ENCODE results near the gene ADAM10.
A peak's percentile ranks its signal among the peaks of the same experiment; 100 is the strongest.

ADAM10 gene

DNA sequence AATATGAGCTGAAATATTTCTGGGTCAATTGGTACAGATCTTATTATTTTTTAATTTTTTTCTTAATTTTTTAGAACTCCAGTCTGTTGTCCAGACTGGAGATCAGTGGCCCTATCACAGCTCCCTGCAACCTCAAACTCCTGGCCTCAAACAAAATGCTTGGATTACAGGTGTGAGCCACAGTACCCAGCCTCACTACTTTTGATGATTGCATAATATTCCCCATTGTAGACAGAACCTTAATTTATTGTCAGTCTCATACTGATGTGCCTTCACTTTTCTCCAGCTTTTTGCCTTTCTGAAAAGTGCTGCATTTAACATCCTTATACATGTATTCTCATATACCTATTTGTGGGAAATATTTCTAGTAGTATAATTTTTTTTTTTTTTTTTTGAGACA, 172.8 kb downstream of the ADAM10 start:
- DNase-seq (ENCODE audit: low spot score) = no peak

GRCh38 chr15:58575045-58575786, 174.3 kb downstream of the ADAM10 start:
- peak; percentile 26 for DNase-seq (ENCODE audit: low spot score)

DNA sequence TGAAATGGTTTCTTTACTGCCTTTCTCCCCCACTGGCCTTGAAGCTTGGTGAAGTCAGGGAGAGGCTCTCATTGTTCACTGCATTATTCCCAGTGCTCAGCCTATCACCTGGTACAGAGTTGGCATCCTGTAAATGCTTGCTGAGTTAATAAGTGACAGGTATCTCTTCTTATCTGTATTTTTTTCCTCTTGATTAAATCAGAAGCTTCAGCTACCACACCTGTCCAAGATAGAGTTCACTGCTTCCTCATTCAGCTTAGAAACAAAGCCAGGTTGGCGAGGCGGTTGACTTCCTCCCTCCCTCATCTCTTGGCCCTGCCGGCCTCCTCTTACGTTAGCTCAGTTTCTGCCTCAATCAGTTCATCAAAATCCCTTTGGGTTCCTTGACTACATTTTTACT, 174.9 kb downstream of the ADAM10 start:
- DNase-seq (ENCODE audit: low spot score) = peak; percentile 59

DNA sequence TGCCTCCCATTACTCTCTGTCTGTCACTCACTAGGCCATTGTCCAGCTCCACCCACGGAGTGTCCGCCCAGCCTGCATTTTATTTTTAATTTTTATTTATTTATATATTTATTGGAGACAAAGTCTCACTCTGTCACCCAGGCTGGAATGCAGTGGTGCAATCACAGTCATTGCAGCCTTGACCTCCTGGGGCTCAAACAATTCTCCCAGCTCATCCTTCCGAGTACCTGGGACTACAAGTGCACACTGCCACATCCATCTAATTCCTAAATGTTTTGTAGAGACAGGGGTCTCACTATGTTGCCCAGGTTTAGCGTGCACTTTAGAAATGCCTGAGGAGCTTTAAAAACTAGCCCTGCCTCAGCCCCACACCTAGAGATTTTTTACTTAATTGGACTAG, 176.2 kb downstream of the ADAM10 start:
- DNase-seq (ENCODE audit: low spot score) = no peak

- DNase-seq (ENCODE audit: low spot score) = no peak
Observed at GRCh38 chr15:58572521-58572920, 177.0 kb downstream of the ADAM10 start.

GRCh38 chr15:58571491-58571890, 178.0 kb downstream of the ADAM10 start:
- DNase-seq (ENCODE audit: low spot score) = no peak

- DNase-seq (ENCODE audit: low spot score) = no peak
Observed at GRCh38 chr15:58569455-58569854, 180.1 kb downstream of the ADAM10 start.

GRCh38 chr15:58568157-58568571, 181.3 kb downstream of the ADAM10 start:
- peak; percentile 66 for DNase-seq (ENCODE audit: low spot score)

- no peak for DNase-seq (ENCODE audit: low spot score)
Observed at GRCh38 chr15:58566029-58566428, 183.5 kb downstream of the ADAM10 start.

DNA sequence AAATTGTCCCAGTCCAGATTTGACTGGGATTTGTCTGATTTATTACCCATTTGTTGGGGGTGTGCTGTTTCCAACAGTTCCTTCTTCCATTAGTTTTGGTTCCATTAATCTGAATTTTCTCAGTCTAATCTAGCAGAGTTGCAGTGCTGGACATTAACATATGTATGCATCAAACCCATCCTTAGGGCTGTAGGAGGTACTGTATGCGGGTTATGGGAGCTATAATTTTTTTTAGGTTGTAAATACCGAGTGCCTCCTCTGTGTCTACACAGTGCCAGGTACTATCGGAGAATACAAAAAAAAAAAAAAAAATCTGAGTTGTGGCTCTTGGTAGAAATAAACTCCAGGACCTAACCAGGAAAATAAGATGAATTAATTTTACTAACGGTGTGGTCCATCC, 183.9 kb downstream of the ADAM10 start:
- DNase-seq (ENCODE audit: low spot score) = no peak

- DNase-seq (ENCODE audit: low spot score) = no peak
Observed at GRCh38 chr15:58564981-58565380, 184.5 kb downstream of the ADAM10 start.

- no peak for DNase-seq (ENCODE audit: low spot score)
Observed at GRCh38 chr15:58562135-58562534, 187.4 kb downstream of the ADAM10 start.

- DNase-seq (ENCODE audit: low spot score) = no peak
Observed at GRCh38 chr15:58561321-58561720, 188.2 kb downstream of the ADAM10 start.

GRCh38 chr15:58559904-58560588, 189.5 kb downstream of the ADAM10 start:
- no peak for DNase-seq (ENCODE audit: low spot score)

- DNase-seq (ENCODE audit: low spot score) = no peak
Observed at GRCh38 chr15:58558777-58559176, 190.7 kb downstream of the ADAM10 start.

GRCh38 chr15:58556541-58556940, 193.0 kb downstream of the ADAM10 start:
- DNase-seq (ENCODE audit: low spot score) = no peak

GRCh38 chr15:58556028-58556361, 193.5 kb downstream of the ADAM10 start:
- DNase-seq (ENCODE audit: low spot score) = no peak

- DNase-seq (ENCODE audit: low spot score) = no peak
Observed at GRCh38 chr15:58555162-58556027, 194.1 kb downstream of the ADAM10 start.

GRCh38 chr15:58554758-58555157, 194.7 kb downstream of the ADAM10 start:
- no peak for DNase-seq (ENCODE audit: low spot score)

GRCh38 chr15:58553365-58553918, 196.1 kb downstream of the ADAM10 start:
- no peak for DNase-seq (ENCODE audit: low spot score)

DNA sequence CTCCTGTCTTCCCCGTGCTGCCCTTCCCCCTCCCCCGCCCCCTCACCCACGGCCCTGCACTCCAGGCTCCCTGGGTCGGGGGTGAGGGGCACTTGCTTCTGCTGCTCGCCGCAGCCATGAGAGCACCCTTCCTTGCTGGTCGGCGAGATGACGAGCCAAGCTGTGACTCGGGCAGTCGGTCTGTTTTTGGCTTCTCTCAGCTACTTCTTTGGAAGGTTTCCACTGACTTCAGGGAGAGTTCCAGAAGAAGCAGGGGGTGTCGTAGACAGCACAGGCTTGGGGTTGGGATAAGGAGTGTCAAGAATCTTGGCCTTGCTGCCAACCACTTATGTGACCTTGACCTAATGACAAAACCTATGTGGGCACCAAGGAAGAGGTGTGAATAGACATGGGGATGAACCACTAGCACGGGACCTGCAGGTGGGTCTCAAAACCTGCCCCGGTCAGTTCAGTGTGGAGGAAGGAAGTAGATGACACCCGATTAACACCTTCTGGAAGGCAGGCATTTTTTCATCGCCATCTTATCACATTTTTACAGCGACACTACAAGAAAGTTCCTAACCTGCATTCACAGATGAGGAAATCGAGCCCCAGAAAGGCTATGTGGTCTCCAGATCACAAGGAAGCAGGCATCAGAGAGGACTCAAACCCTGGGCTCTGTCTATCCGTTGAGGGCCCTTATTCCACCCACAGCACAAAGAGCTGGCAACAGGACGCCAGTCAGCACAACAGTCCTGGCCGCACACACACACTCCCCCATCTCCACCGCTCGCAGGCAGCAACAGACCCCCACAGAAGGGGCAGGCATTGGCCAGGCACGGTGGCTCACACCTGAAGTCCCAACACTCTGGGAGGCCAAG, 196.8 kb downstream of the ADAM10 start:
- DNase-seq (ENCODE audit: low spot score) = no peak

Data from kidney tubule cell (primary cell).